K562 (cell line): ENCODE data around the gene ARID4B. TPM values are rescaled to one million over a fixed set of nuclear protein-coding genes. Genes with fewer than 3 reads are reported as not detected.
A peak's percentile ranks its signal among the peaks of the same experiment; 100 is the strongest.

Source experiments
- ATAC-seq: fragments of 200-7000 bp; cut with Tn5 transposase; 3 replicates; pipeline ENCODE4 v1.9.1; 2020; ENCODE audit warnings: moderate library complexity
- BruUV-seq: library from RNA; stranded (reverse); fragments of 400-500 nt; replicated peaks from 2 replicates; lab custom pipeline; 2021; lab: Mats Ljungman, UMichigan
- CTCF ChIA-PET: fragments of 300-600 bp; formaldehyde crosslinking; extraction: SDS; loops from one replicate; lab custom pipeline; 2021; ENCODE audit warnings: low intra/inter-chr PET ratio; lab: Yijun Ruan, JAX
- POLR2A ChIA-PET: fragments of 300-600, 350-650 bp; sonication (Branson Sonifier 250); formaldehyde crosslinking; extraction: SDS; loops from one replicate; lab custom pipeline; 2021; ENCODE audit warnings: antibody characterized with exemption, inconsistent platforms; lab: Yijun Ruan, JAX
- DNase-seq, 4 experiments: peaks; one replicate each; pipeline versions ENCODE4 v3.0.0 to v3.0.0-alpha.2; 2011 to 2018; ENCODE audit warnings: low spot score in 3 of 4, mixed read lengths in 3 of 4; ENCODE audit errors: extremely low read depth in 1 of 4
- FAIRE-seq: peaks from 2 replicates; lab custom pipeline; 2011; peaks lifted over from hg19 to GRCh38; lab: Jason Lieb, UNC
- H2AFZ ChIP-seq: 2 replicates; pipeline ENCODE4 v1.6.0; 2011; ENCODE audit warnings: low read depth, low read length, control low read depth, inconsistent platforms
- H3K27ac ChIP-seq: fragments of 200-600 bp; 3 replicates; pipeline ENCODE4 v1.8.0; 2011; ENCODE audit warnings: low read depth, mild to moderate bottlenecking, control low read depth, inconsistent platforms, low read length, moderate library complexity, mixed read lengths; ENCODE audit errors: extremely low read depth
- H3K27me3 ChIP-seq, 2 experiments: fragments of 300-600 bp in 1 of 2; 2 replicates in 1 of 2; 3 replicates in 1 of 2; pipeline versions ENCODE4 v1.6.0 to v1.8.0; 2011; ENCODE audit warnings: inconsistent platforms in 2 of 2, low read length in 2 of 2, mild to moderate bottlenecking in 1 of 2, mixed read lengths in 1 of 2, moderate library complexity in 1 of 2; ENCODE audit not compliant: control insufficient read depth in 2 of 2, insufficient read depth in 2 of 2
- H3K36me3 ChIP-seq: fragments of 300-600 bp; 3 replicates; pipeline ENCODE4 v1.8.0; 2011; ENCODE audit warnings: mild to moderate bottlenecking, low read length, inconsistent platforms; ENCODE audit not compliant: control insufficient read depth, insufficient read depth
- H3K4me1 ChIP-seq, 2 experiments: fragments of 200-600 bp in 1 of 2; replicated peaks in 1 of 2; 2 replicates in 1 of 2; 3 replicates in 1 of 2; pipeline versions ENCODE4 v1.5.1 to v1.8.0; 2011; ENCODE audit warnings: inconsistent platforms in 2 of 2, low read length in 2 of 2, mild to moderate bottlenecking in 1 of 2, mixed read lengths in 1 of 2, moderate library complexity in 1 of 2; ENCODE audit not compliant: control insufficient read depth in 2 of 2, insufficient read depth in 2 of 2
- H3K4me2 ChIP-seq: 2 replicates; pipeline ENCODE4 v1.6.1; 2011; ENCODE audit warnings: low read length, control low read depth, inconsistent platforms, mixed read lengths; ENCODE audit not compliant: insufficient read depth
- H3K4me3 ChIP-seq: fragments of 200-600 bp; sonication (generic), shearing (Covaris generic); 2 replicates; pipeline ENCODE4 v1.5.1; 2016; ENCODE audit warnings: control low read depth, inconsistent platforms
- H3K79me2 ChIP-seq: fragments of 200-600 bp; 3 replicates; pipeline ENCODE4 v1.8.0; 2011; ENCODE audit warnings: low read length, inconsistent platforms; ENCODE audit not compliant: control insufficient read depth, insufficient read depth
- H3K9ac ChIP-seq, 2 experiments: 2 replicates each; pipeline versions ENCODE4 v1.6.0 to v1.6.1; 2011; ENCODE audit warnings: low read depth in 2 of 2, low read length in 2 of 2, control low read depth in 1 of 2, inconsistent platforms in 1 of 2, mild to moderate bottlenecking in 1 of 2, mixed read lengths in 1 of 2; ENCODE audit not compliant: insufficient read depth in 1 of 2
- H3K9me1 ChIP-seq: one replicate; pipeline ENCODE4 v1.6.0; 2011; ENCODE audit warnings: inconsistent platforms, mild to moderate bottlenecking, low read length, moderate library complexity; ENCODE audit not compliant: control insufficient read depth, insufficient read depth
- H3K9me3 ChIP-seq: replicated peaks from 2 replicates; pipeline ENCODE4 v1.5.1; 2011; ENCODE audit warnings: low read depth, low read length, inconsistent platforms; ENCODE audit not compliant: control insufficient read depth, insufficient read depth
- H4K20me1 ChIP-seq: replicated peaks from 2 replicates; pipeline ENCODE4 v1.6.1; 2011; ENCODE audit warnings: low read length, inconsistent platforms, mixed read lengths; ENCODE audit not compliant: control insufficient read depth, insufficient read depth
- CBX1 ChIP-seq: sonication (generic); IDR thresholded peaks from 2 replicates; pipeline ENCODE4 v1.6.1; 2016; ENCODE audit warnings: antibody characterized with exemption, low read depth, mild to moderate bottlenecking
- ESRRB ChIP-seq: fragments of 250-450 bp; sonication (Bioruptor Pico); IDR thresholded peaks from 2 replicates; pipeline ENCODE4 v1.5.0; 2020; ENCODE audit warnings: mild to moderate bottlenecking, moderate library complexity, borderline replicate concordance
- ILK ChIP-seq: fragments of 450-650 bp; IDR thresholded peaks from 2 replicates; pipeline ENCODE4 v1.6.1; 2016; ENCODE audit warnings: missing genetic modification characterization, low read depth, mild to moderate bottlenecking, missing compliant biosample characterization, moderate library complexity, borderline replicate concordance
- POLR2H ChIP-seq: IDR thresholded peaks from 2 replicates; pipeline ENCODE4 v1.6.1; 2016; ENCODE audit warnings: missing genetic modification characterization, low read depth, mild to moderate bottlenecking, control low read depth, missing compliant biosample characterization, moderate library complexity
- SMARCB1 ChIP-seq: IDR thresholded peaks from 2 replicates; pipeline ENCODE4 v1.6.1; 2011; ENCODE audit warnings: improper control_type of control experiment, low read depth; ENCODE audit not compliant: insufficient read length
- TEAD2 ChIP-seq: fragments of 450-650 bp; IDR thresholded peaks from 2 replicates; pipeline ENCODE4 v1.6.1; 2016; ENCODE audit warnings: missing genetic modification characterization, control low read depth, missing compliant biosample characterization
- TGIF2 ChIP-seq: sonication (generic); formaldehyde crosslinking; IDR thresholded peaks from 2 replicates; pipeline ENCODE4 v1.8.1; 2022; ENCODE audit warnings: mild to moderate bottlenecking, missing genetic modification reagents, moderate library complexity
- ZKSCAN3 ChIP-seq: fragments of 250-450 bp; sonication (Bioruptor Pico); IDR thresholded peaks from 2 replicates; pipeline ENCODE4 v1.4.0; 2020
- ZNF134 ChIP-seq: fragments of 250-450 bp; sonication (Bioruptor Pico); conservative IDR thresholded peaks from 2 replicates; pipeline ENCODE4 v1.4.0; 2020
- WGBS: fragments of 100-300 bp; shearing (Covaris generic); methylation state at CpG from one replicate; pipeline ENCODE4 v1.1.6; 2016; ENCODE audit warnings: low coverage, mixed read lengths; ENCODE audit not compliant: insufficient coverage; ENCODE audit errors: missing lambda C conversion rate; 5-methylcytosine and 5-hydroxymethylcytosine counted together
- in situ Hi-C: fragments of 300-500 bp; cut with MboI; formaldehyde crosslinking; loops from 4 replicates; pipeline ENCODE4 v1.15.0; 2018; ENCODE audit warnings: inconsistent platforms, mixed read lengths
- intact Hi-C: fragments of 100-400 bp; cut with micrococcal nuclease; formaldehyde crosslinking; loops from 2 replicates; pipeline ENCODE4 v1.14.2; 2022
- polyA plus RNA-seq, 8 experiments: library from polyadenylated mRNA; depleted of rRNA in 4 of 8; stranded (reverse) in 5 of 8; unstranded in 3 of 8; fragments of >200 nt; fragmentation: Nextera tagmentation in 2 of 8; fragmentation: Illumina TruSeq in 1 of 8; extraction: Ambion mirVana in 2 of 8; extraction: Trizol in 1 of 8; gene quantifications; 2 replicates each; pipeline versions ENCODE4 v1.2.1 to v1.2.3, GENCODE V29; 2011 to 2014; ENCODE audit warnings: inconsistent platforms in 1 of 8, missing spikeins in 1 of 8
- total RNA-seq, 7 experiments: library from RNA; depleted of rRNA in 6 of 7; stranded (reverse); fragments of >200 nt in 6 of 7; fragmentation: Illumina TruSeq in 2 of 7; extraction: Trizol in 2 of 7; gene quantifications; 2 replicates each; pipeline versions ENCODE4 v1.2.1 to v1.2.3, GENCODE V29; 2011 to 2021; ENCODE audit warnings: low replicate concordance in 1 of 7
- TF ChIP-seq, protein P1 (sequence below): fragments of 250-450 bp; sonication (Bioruptor Pico); IDR thresholded peaks from 2 replicates; pipeline ENCODE4 v1.8.0; 2021; ENCODE audit warnings: mild to moderate bottlenecking, moderate library complexity
- TF ChIP-seq, protein P2 (sequence below): fragments of 250-450 bp; sonication (Bioruptor Pico); IDR thresholded peaks from 2 replicates; pipeline ENCODE4 v1.8.0; 2022; ENCODE audit warnings: inconsistent platforms
- TF ChIP-seq, protein P3 (sequence below): fragments of 450-650 bp; IDR thresholded peaks from 2 replicates; pipeline ENCODE4 v1.7.1; 2018; ENCODE audit warnings: mild to moderate bottlenecking, low read depth; ENCODE audit not compliant: partially characterized antibody
- TF ChIP-seq, protein P4 (sequence below): fragments of 250-450 bp; sonication (Bioruptor Pico); IDR thresholded peaks from 2 replicates; pipeline ENCODE4 v1.4.0; 2020; ENCODE audit warnings: mild to moderate bottlenecking

ARID4B gene
- total and polyA plus RNA-seq, 9 of the 15 experiments (the other 6 are each of a cell fraction or from before 2014, with no cell fraction given) = 8.4 to 38.9 (median 18.5) TPM

DNA sequence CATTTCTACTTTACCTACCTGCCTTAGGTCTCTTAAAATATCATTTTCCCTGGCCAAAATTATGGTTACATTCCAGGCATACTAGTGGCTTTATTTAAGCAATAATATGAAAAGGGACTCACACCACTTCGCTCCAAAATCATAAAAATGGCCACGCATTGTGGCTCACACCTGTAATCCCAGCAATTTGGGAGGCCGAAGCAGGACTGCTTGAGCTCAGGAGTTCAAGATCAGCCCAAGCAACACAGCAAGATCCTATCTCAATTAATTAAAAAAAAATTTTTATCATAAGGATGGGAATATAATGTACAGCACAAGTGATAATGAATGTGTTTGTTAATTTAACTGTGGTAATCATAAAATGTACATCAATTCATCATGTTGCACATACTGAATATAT lies 65.4 kb downstream of the ARID4B start (continued):
- TF ChIP-seq, protein P1, sequence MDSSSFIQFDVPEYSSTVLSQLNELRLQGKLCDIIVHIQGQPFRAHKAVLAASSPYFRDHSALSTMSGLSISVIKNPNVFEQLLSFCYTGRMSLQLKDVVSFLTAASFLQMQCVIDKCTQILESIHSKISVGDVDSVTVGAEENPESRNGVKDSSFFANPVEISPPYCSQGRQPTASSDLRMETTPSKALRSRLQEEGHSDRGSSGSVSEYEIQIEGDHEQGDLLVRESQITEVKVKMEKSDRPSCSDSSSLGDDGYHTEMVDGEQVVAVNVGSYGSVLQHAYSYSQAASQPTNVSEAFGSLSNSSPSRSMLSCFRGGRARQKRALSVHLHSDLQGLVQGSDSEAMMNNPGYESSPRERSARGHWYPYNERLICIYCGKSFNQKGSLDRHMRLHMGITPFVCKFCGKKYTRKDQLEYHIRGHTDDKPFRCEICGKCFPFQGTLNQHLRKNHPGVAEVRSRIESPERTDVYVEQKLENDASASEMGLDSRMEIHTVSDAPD = no peak
- TF ChIP-seq, protein P2, sequence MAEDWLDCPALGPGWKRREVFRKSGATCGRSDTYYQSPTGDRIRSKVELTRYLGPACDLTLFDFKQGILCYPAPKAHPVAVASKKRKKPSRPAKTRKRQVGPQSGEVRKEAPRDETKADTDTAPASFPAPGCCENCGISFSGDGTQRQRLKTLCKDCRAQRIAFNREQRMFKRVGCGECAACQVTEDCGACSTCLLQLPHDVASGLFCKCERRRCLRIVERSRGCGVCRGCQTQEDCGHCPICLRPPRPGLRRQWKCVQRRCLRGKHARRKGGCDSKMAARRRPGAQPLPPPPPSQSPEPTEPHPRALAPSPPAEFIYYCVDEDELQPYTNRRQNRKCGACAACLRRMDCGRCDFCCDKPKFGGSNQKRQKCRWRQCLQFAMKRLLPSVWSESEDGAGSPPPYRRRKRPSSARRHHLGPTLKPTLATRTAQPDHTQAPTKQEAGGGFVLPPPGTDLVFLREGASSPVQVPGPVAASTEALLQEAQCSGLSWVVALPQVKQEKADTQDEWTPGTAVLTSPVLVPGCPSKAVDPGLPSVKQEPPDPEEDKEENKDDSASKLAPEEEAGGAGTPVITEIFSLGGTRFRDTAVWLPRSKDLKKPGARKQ (CRISPR knock-in tag) = no peak
- TF ChIP-seq TGIF2 = no peak
- TF ChIP-seq ZNF134 (CRISPR knock-in tag) = no peak

DNA sequence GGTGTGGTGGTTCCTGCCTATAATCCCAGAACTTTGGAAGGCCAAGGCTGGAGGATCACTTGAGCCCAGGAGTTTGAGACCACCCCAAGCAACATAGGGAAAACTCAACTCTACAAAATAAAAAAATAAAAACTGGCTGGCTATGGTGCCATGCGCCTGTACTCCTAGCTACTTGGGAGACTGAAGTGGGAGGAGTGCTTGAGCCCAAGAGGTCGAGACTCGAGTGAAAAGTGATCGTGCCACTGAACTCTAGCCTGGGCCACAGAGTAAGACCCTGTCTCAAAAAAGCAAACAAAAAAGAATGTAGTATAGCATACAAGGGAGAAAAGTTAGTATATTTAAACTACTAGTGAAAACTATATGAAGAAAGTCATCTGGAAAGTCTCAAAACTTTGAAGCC lies 66.7 kb downstream of the ARID4B start:
- no peaks in the 10 kb centered on the region for H3K9me1 ChIP-seq
- no peak overlapping the region for H2AFZ ChIP-seq
- no peaks in the 10 kb centered on the region for H4K20me1 ChIP-seq
- ATAC-seq (peak; percentile 70), DNase-seq (no peak), FAIRE-seq (no peak)
- ChIA-PET POLR2A (interaction anchor here (0.7 to 1.1 kb wide), 4 partner anchors 12 to 71 kb away, joined by 3 read pairs; no protein-coding TSS in a partner anchor), CTCF (no interaction called here)
- no peak overlapping the region for H3K4me2 ChIP-seq
- no peaks in the 10 kb centered on the region for H3K4me1 ChIP-seq
- intact Hi-C loops (no loop called here), in situ Hi-C loops (no loop called here)
- no peaks in the 10 kb centered on the region for H3K27me3 ChIP-seq
- BruUV-seq = no TSS peak
- WGBS = 60% methylated on average over 4 of the region's 4 CpGs
- H3K27ac ChIP-seq = no peak overlapping the region; the same call in 2 of the 3 replicates
- no peak overlapping the region for H3K4me3 ChIP-seq
- peaks cover 66% of the 10 kb centered on the region for H3K79me2 ChIP-seq
- no peak overlapping the region for H3K9ac ChIP-seq
- H3K36me3 ChIP-seq = peaks cover 29% of the 10 kb centered on the region; the same call in 2 of the 3 replicates
- no peaks in the 10 kb centered on the region for H3K9me3 ChIP-seq
- TF ChIP-seq ILK (tag) (no peak), SMARCB1 (no peak), POLR2H (tag) (no peak), CBX1 (no peak), TEAD2 (tag) (no peak), ZKSCAN3 (no peak), ESRRB (CRISPR knock-in tag) (no peak)
- TF ChIP-seq, protein P3, sequence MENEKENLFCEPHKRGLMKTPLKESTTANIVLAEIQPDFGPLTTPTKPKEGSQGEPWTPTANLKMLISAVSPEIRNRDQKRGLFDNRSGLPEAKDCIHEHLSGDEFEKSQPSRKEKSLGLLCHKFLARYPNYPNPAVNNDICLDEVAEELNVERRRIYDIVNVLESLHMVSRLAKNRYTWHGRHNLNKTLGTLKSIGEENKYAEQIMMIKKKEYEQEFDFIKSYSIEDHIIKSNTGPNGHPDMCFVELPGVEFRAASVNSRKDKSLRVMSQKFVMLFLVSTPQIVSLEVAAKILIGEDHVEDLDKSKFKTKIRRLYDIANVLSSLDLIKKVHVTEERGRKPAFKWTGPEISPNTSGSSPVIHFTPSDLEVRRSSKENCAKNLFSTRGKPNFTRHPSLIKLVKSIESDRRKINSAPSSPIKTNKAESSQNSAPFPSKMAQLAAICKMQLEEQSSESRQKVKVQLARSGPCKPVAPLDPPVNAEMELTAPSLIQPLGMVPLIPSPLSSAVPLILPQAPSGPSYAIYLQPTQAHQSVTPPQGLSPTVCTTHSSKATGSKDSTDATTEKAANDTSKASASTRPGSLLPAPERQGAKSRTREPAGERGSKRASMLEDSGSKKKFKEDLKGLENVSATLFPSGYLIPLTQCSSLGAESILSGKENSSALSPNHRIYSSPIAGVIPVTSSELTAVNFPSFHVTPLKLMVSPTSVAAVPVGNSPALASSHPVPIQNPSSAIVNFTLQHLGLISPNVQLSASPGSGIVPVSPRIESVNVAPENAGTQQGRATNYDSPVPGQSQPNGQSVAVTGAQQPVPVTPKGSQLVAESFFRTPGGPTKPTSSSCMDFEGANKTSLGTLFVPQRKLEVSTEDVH = no peak
- TF ChIP-seq, protein P4, sequence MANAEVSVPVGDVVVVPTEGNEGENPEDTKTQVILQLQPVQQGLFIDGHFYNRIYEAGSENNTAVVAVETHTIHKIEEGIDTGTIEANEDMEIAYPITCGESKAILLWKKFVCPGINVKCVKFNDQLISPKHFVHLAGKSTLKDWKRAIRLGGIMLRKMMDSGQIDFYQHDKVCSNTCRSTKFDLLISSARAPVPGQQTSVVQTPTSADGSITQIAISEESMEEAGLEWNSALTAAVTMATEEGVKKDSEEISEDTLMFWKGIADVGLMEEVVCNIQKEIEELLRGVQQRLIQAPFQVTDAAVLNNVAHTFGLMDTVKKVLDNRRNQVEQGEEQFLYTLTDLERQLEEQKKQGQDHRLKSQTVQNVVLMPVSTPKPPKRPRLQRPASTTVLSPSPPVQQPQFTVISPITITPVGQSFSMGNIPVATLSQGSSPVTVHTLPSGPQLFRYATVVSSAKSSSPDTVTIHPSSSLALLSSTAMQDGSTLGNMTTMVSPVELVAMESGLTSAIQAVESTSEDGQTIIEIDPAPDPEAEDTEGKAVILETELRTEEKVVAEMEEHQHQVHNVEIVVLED = no peak
